SK-N-SH (cell line): ENCODE measurements around the gene NAA38. TPM values are rescaled to one million over a fixed set of nuclear protein-coding genes. Genes with fewer than 3 reads are reported as not detected.

ENCODE experiments used
- CTCF ChIA-PET: fragments of 300-600, 350-600 bp; formaldehyde crosslinking; extraction: SDS; loops from one replicate; lab custom pipeline; 2021; lab: Yijun Ruan, JAX
- POLR2A ChIA-PET: fragments of 350-600 bp; sonication (Branson Sonifier 250); formaldehyde crosslinking; extraction: SDS; loops from one replicate; lab custom pipeline; 2020; ENCODE audit warnings: antibody characterized with exemption, inconsistent platforms; lab: Yijun Ruan, JAX
- DNase-seq: peaks from one replicate; pipeline ENCODE4 v3.0.0; 2012
- H2AFZ ChIP-seq: fragments of 200-600 bp; sonication (generic); 2 replicates; pipeline ENCODE4 v1.8.1; 2016; ENCODE audit warnings: antibody characterized with exemption, mild to moderate bottlenecking, low read depth
- H3F3A ChIP-seq: fragments of 200-600 bp; sonication (generic); replicated peaks from 2 replicates; pipeline ENCODE3; 2016; ENCODE audit warnings: antibody characterized with exemption, mild to moderate bottlenecking; ENCODE audit not compliant: insufficient read depth
- H3K27ac ChIP-seq, 2 experiments: fragments of 200-500 bp in 1 of 2; fragments of 200-600 bp in 1 of 2; sonication (Bioruptor generic) in 1 of 2; sonication (generic), shearing (Covaris generic) in 1 of 2; 2 replicates each; pipeline versions ENCODE4 v1.5.1 to v1.6.1; 2014 to 2016; ENCODE audit warnings: low read depth in 2 of 2, inconsistent platforms in 1 of 2, low read length in 1 of 2, mild to moderate bottlenecking in 1 of 2, mixed read lengths in 1 of 2
- H3K27me3 ChIP-seq: fragments of 200-600 bp; sonication (generic), shearing (Covaris generic); 2 replicates; pipeline ENCODE4 v1.6.1; 2016; ENCODE audit warnings: mixed run types; ENCODE audit not compliant: insufficient read depth
- H3K36me3 ChIP-seq, 2 experiments: fragments of 200-500 bp in 1 of 2; fragments of 200-600 bp in 1 of 2; sonication (Bioruptor generic) in 1 of 2; sonication (generic) in 1 of 2; replicated peaks in 1 of 2; 2 replicates each; pipeline versions ENCODE3 to v1.5.1; 2014 to 2016; ENCODE audit warnings: low read length in 1 of 2, mild to moderate bottlenecking in 1 of 2; ENCODE audit not compliant: insufficient read depth in 2 of 2, control insufficient read depth in 1 of 2
- H3K4me1 ChIP-seq, 2 experiments: fragments of 200-500 bp in 1 of 2; fragments of 200-600 bp in 1 of 2; sonication (Bioruptor generic) in 1 of 2; sonication (generic), shearing (Covaris generic) in 1 of 2; 2 replicates each; pipeline versions ENCODE4 v1.5.1 to v1.6.1; 2014 to 2016; ENCODE audit warnings: low read depth in 1 of 2, low read length in 1 of 2, mixed run types in 1 of 2; ENCODE audit not compliant: insufficient read depth in 2 of 2, control insufficient read depth in 1 of 2
- H3K4me2 ChIP-seq: fragments of 200-600 bp; sonication (generic), shearing (Covaris generic); 2 replicates; pipeline ENCODE4 v1.6.1; 2017; ENCODE audit warnings: mixed run types
- H3K4me3 ChIP-seq, 2 experiments: fragments of 200-500 bp in 1 of 2; fragments of 200-600 bp in 1 of 2; sonication (Bioruptor generic) in 1 of 2; sonication (generic), shearing (Covaris generic) in 1 of 2; 2 replicates each; pipeline versions ENCODE4 v1.5.1 to v1.8.1; 2014 to 2016; ENCODE audit warnings: low read depth in 2 of 2, inconsistent platforms in 1 of 2, low read length in 1 of 2, mild to moderate bottlenecking in 1 of 2, mixed read lengths in 1 of 2, moderate library complexity in 1 of 2
- H3K79me2 ChIP-seq: fragments of 200-600 bp; sonication (generic); 2 replicates; pipeline ENCODE4 v1.8.1; 2017; ENCODE audit warnings: mild to moderate bottlenecking; ENCODE audit not compliant: insufficient read depth
- H3K9ac ChIP-seq: fragments of 200-600 bp; sonication (generic); 2 replicates; pipeline ENCODE4 v1.6.1; 2017; ENCODE audit warnings: mixed run types
- H3K9me2 ChIP-seq: fragments of 200-600 bp; sonication (generic); 2 replicates; pipeline ENCODE4 v1.6.1; 2017; ENCODE audit warnings: mixed run types
- H3K9me3 ChIP-seq: fragments of 200-600 bp; sonication (generic); 2 replicates; pipeline ENCODE4 v1.6.1; 2017; ENCODE audit warnings: mixed run types, mild to moderate bottlenecking, moderate library complexity
- H4K20me1 ChIP-seq: fragments of 200-600 bp; sonication (generic); 2 replicates; pipeline ENCODE4 v1.6.1; 2017; ENCODE audit warnings: mild to moderate bottlenecking, mixed run types; ENCODE audit not compliant: insufficient read depth
- ELF1 ChIP-seq: IDR thresholded peaks from 2 replicates; pipeline ENCODE4 v1.4.0; 2012
- FOXM1 ChIP-seq: IDR thresholded peaks from 2 replicates; pipeline ENCODE4 v1.4.0; 2012; ENCODE audit warnings: low read depth, mild to moderate bottlenecking
- JUND ChIP-seq: IDR thresholded peaks from 2 replicates; pipeline ENCODE4 v1.4.0; 2012
- MEF2A ChIP-seq: IDR thresholded peaks from 2 replicates; pipeline ENCODE4 v1.4.0; 2012; ENCODE audit warnings: low read depth, borderline replicate concordance
- POLR2AphosphoS5 ChIP-seq: IDR thresholded peaks from 2 replicates; pipeline ENCODE4 v1.6.1; 2012; ENCODE audit warnings: low read depth, low read length
- RAD21 ChIP-seq: IDR thresholded peaks from 2 replicates; pipeline ENCODE4 v1.6.1; 2012; ENCODE audit warnings: mild to moderate bottlenecking, low read length
- RCOR1 ChIP-seq: fragments of 150-350 bp; IDR thresholded peaks from 2 replicates; pipeline ENCODE4 v1.6.1; 2017; ENCODE audit warnings: antibody characterized with exemption, low read length
- RFX5 ChIP-seq: IDR thresholded peaks from 2 replicates; pipeline ENCODE4 v1.6.1; 2012; ENCODE audit warnings: mild to moderate bottlenecking, improper control_type of control experiment, low read length
- RXRA ChIP-seq: IDR thresholded peaks from 2 replicates; pipeline ENCODE4 v1.4.0; 2012; ENCODE audit warnings: low read depth, mild to moderate bottlenecking, borderline replicate concordance
- SMC3 ChIP-seq: IDR thresholded peaks from 2 replicates; pipeline ENCODE4 v1.6.1; 2012; ENCODE audit warnings: low read depth, low read length, improper control_type of control experiment
- TAF1 ChIP-seq: IDR thresholded peaks from 2 replicates; pipeline ENCODE4 v1.6.1; 2012; ENCODE audit warnings: low read depth, mild to moderate bottlenecking, low read length, moderate library complexity, borderline replicate concordance
- TEAD4 ChIP-seq: IDR thresholded peaks from 2 replicates; pipeline ENCODE4 v1.4.0; 2012; ENCODE audit warnings: mild to moderate bottlenecking, borderline replicate concordance; ENCODE audit not compliant: insufficient read depth
- WGBS: methylation state at CpG from one replicate; pipeline ENCODE4 v1.1.6; 2017; ENCODE audit warnings: low lambda C conversion rate; 5-methylcytosine and 5-hydroxymethylcytosine counted together
- polyA plus RNA-seq, 3 experiments: library from polyadenylated mRNA; depleted of rRNA; stranded (reverse); fragments of >200 nt; gene quantifications; 2 replicates each; pipeline ENCODE4 v1.2.3, GENCODE V29; 2012
- TF ChIP-seq, protein P1 (sequence below): fragments of 150-350 bp; IDR thresholded peaks from 2 replicates; pipeline ENCODE4 v1.6.1; 2016; ENCODE audit warnings: mild to moderate bottlenecking, low read depth, low read length
- TF ChIP-seq, protein P2 (sequence below): IDR thresholded peaks from 2 replicates; pipeline ENCODE4; 2012

NAA38 gene
- polyA plus RNA-seq, 1 of the 3 experiments (the other 2 are of a cell fraction), result 202 TPM

DNA sequence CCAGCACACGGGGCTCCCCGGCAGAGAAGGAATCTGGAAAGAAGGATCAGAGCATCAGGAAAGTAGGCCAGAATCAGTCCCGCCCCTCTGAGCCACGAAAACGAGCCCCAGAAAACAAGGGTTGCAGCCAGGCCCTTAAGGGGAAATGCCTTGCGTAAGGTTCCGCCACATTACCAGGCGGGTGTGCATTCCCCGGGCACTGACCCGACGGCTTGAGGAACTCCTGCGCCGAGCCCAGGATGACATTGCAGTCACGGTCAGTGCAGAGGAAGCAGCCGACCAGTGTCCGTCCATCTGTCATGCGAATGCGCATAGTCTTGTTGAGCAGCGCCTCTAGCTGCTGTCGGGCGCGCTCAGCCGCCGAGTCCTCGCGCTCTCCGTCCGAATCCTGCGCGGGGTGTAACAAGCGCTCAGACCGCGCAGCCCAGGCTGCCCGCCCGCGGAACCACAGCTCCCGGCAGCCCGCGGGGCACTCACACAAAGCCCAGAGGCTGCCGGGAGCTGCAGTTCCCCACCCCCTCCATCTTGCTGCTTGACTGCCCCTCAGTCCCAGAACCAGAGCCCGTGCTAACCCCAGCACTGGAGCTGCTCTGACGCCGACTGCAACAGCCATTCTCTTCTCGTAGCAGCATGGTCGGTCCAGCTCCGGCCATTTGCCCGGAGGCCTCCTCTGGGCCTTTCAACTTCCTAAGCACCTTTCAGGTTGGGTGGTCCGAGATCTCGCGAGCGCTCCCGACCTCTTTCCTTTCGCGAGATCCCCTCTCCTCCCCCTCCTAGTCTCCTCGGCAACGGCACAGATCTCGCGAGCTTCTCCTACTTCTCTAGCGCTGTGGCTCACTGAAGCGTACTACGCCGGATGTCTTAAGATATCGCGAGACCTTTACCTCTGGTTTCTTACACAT lies at the start of gene NAA38 (continued):
- no peak for TF ChIP-seq FOXM1
- no peak for TF ChIP-seq RXRA
- no peak for TF ChIP-seq TEAD4
- TF ChIP-seq POLR2AphosphoS5, result peak; percentile 90
- no peak; the same call in 1 of the 2 replicates for TF ChIP-seq JUND
- TF ChIP-seq, protein P1, sequence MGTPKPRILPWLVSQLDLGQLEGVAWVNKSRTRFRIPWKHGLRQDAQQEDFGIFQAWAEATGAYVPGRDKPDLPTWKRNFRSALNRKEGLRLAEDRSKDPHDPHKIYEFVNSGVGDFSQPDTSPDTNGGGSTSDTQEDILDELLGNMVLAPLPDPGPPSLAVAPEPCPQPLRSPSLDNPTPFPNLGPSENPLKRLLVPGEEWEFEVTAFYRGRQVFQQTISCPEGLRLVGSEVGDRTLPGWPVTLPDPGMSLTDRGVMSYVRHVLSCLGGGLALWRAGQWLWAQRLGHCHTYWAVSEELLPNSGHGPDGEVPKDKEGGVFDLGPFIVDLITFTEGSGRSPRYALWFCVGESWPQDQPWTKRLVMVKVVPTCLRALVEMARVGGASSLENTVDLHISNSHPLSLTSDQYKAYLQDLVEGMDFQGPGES, result no peak
- TF ChIP-seq ELF1, result no peak
- TF ChIP-seq RAD21, result peak; percentile 38
- TF ChIP-seq TAF1, result peak; percentile 49
- TF ChIP-seq, protein P2, sequence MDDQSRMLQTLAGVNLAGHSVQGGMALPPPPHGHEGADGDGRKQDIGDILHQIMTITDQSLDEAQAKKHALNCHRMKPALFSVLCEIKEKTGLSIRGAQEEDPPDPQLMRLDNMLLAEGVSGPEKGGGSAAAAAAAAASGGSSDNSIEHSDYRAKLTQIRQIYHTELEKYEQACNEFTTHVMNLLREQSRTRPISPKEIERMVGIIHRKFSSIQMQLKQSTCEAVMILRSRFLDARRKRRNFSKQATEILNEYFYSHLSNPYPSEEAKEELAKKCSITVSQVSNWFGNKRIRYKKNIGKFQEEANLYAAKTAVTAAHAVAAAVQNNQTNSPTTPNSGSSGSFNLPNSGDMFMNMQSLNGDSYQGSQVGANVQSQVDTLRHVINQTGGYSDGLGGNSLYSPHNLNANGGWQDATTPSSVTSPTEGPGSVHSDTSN, result peak; percentile 38; the same call in 1 of the 2 replicates

DNA sequence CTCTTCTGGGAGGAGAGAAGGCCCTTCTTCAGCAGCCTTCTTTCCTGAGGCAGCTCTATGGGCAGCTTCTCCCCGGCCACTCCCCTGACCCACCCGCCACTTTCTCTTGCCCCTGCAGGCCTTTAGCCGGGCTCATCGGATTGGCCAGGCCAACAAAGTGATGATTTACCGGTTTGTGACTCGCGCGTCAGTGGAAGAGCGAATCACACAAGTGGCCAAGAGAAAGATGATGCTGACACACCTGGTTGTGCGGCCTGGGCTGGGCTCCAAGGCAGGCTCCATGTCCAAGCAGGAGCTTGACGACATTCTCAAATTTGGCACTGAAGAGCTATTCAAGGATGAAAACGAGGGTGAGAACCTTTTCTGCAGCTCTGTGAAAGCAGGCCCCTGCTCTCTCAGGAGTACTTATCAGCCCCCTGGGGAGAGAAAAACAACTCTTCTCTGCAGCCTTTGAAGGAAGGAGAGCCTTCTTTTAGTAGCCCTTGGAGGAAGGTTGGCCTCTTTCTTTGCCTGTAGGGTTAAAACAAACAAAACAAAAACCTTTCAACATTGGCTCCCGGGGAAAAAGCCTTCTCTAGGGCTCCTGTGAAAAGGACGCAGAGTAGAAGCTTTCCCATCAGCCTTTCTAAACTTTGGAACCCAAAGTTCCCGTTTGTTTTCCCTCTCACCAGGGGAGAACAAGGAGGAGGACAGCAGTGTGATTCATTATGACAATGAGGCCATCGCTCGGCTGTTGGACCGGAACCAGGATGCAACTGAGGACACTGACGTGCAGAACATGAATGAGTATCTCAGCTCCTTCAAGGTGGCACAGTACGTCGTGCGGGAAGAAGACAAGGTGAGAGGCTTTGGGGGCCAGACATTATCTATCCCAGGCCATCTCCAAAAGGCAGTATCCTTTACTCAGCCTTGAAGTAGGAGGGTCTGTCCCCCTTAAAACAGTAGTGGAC lies 46.1 kb upstream of the NAA38 start:
- ChIA-PET POLR2A (interaction anchor here (1.1 kb wide), 1 partner anchor 41 kb away, joined by 3 read pairs; no protein-coding TSS in a partner anchor), CTCF (interaction anchor here (0.8 to 9.4 kb wide), 8 partner anchors 9 to 216 kb away, joined by 3 to 143 read pairs (median 5); partner anchors contain the start of gene RNF227)
- Histone ChIP-seq H3K79me2 (no peaks in the 10 kb centered on the region), H4K20me1 (no peaks in the 10 kb centered on the region), H3K36me3 (peaks cover 62 to 95% of the 10 kb centered on the region in 2 experiments), H3K4me1 (no peaks in the 10 kb centered on the region), H3K27me3 (no peaks in the 10 kb centered on the region), H3K9me3 (no peaks in the 10 kb centered on the region), H2AFZ (no peak overlapping the region), H3K27ac (no peak overlapping the region), H3K4me3 (no peak overlapping the region), H3F3A (no peaks in the 10 kb centered on the region), H3K4me2 (no peak overlapping the region), H3K9me2 (no peaks in the 10 kb centered on the region), H3K9ac (no peak overlapping the region)
- WGBS, result 92% methylated on average over 22 of the region's 22 CpGs
- TF ChIP-seq MEF2A (no peak), RFX5 (no peak), RCOR1 (no peak), SMC3 (no peak)
- TF ChIP-seq, protein P2, result no peak
- no peak for DNase-seq
